HEK293 (cell line): ENCODE results near the gene ENDOG.
A peak's percentile ranks its signal among the peaks of the same experiment; 100 is the strongest.
"Not testable (repeated sequence)": the region's sequence is repeated elsewhere in the genome, so short reads cannot be mapped to it uniquely, and the experiment has no call there.

ENCODE experiments used
- CTCF ChIA-PET: fragments of 350-600 bp; formaldehyde crosslinking; extraction: SDS; loops from one replicate; lab custom pipeline; 2021; ENCODE audit warnings: antibody characterized with exemption; lab: Yijun Ruan, JAX
- POLR2A ChIA-PET: fragments of 300-600 bp; formaldehyde crosslinking; extraction: SDS; loops from one replicate; lab custom pipeline; 2020; ENCODE audit warnings: antibody characterized with exemption, inconsistent platforms; lab: Yijun Ruan, JAX
- H3K27ac ChIP-seq: fragments of 200-500 bp; sonication (Bioruptor generic); 2 replicates; pipeline ENCODE4 v1.5.1; 2014; ENCODE audit warnings: low read depth, low read length, control low read depth, inconsistent platforms; ENCODE audit errors: extremely low read depth
- H3K36me3 ChIP-seq, 2 experiments: fragments of 200-500 bp in 1 of 2; sonication (Bioruptor generic) in 1 of 2; 1 replicate in 1 of 2; 2 replicates in 1 of 2; pipeline ENCODE4 v1.5.1; 2014 to 2017; ENCODE audit warnings: inconsistent platforms in 2 of 2, low read length in 2 of 2; ENCODE audit not compliant: control insufficient read depth in 2 of 2, insufficient read depth in 1 of 2
- H3K4me1 ChIP-seq: fragments of 200-500 bp; sonication (Bioruptor generic); 2 replicates; pipeline ENCODE4 v1.5.1; 2014; ENCODE audit warnings: mild to moderate bottlenecking, low read length, inconsistent platforms; ENCODE audit not compliant: control insufficient read depth, insufficient read depth
- H3K4me3 ChIP-seq: 2 replicates; pipeline ENCODE4 v1.5.1; 2011; ENCODE audit warnings: low read depth, mild to moderate bottlenecking, control low read depth, low read length, moderate library complexity
- H3K9me3 ChIP-seq: fragments of 200-500 bp; sonication (Bioruptor generic); 2 replicates; pipeline ENCODE4 v1.5.1; 2014; ENCODE audit warnings: low read depth, low read length, inconsistent platforms; ENCODE audit not compliant: control insufficient read depth, insufficient read depth
- GLI4 ChIP-seq: fragments of 450-650 bp; formaldehyde crosslinking; IDR thresholded peaks from 2 replicates; pipeline ENCODE4 v1.5.1; 2016; ENCODE audit warnings: missing biosample characterization, missing genetic modification characterization
- HIC1 ChIP-seq: fragments of 450-650 bp; formaldehyde crosslinking; IDR thresholded peaks from 2 replicates; pipeline ENCODE4 v1.5.1; 2016; ENCODE audit warnings: missing biosample characterization, missing genetic modification characterization
- MEIS1 ChIP-seq: sonication (generic); formaldehyde crosslinking; IDR thresholded peaks from 2 replicates; pipeline ENCODE4 v1.8.1; 2022; ENCODE audit warnings: missing genetic modification reagents, mild to moderate bottlenecking, borderline replicate concordance
- SCRT1 ChIP-seq: fragments of 450-650 bp; formaldehyde crosslinking; IDR thresholded peaks from 2 replicates; pipeline ENCODE4 v1.5.1; 2016; ENCODE audit warnings: missing biosample characterization, missing genetic modification characterization, borderline replicate concordance
- SCRT2 ChIP-seq: fragments of 450-650 bp; formaldehyde crosslinking; IDR thresholded peaks from 2 replicates; pipeline ENCODE4 v1.5.1; 2016; ENCODE audit warnings: missing biosample characterization, missing genetic modification characterization
- ZFP41 ChIP-seq: fragments of 450-650 bp; formaldehyde crosslinking; IDR thresholded peaks from 2 replicates; pipeline ENCODE4 v1.5.1; 2016; ENCODE audit warnings: missing biosample characterization, missing genetic modification characterization, borderline replicate concordance
- ZNF121 ChIP-seq: fragments of 450-650 bp; formaldehyde crosslinking; IDR thresholded peaks from 2 replicates; pipeline ENCODE4 v1.5.1; 2016; ENCODE audit warnings: missing biosample characterization, missing genetic modification characterization
- ZNF169 ChIP-seq: fragments of 450-650 bp; formaldehyde crosslinking; IDR thresholded peaks from 2 replicates; pipeline ENCODE4 v1.5.1; 2016; ENCODE audit warnings: missing biosample characterization, missing genetic modification characterization
- ZNF19 ChIP-seq: fragments of 450-650 bp; formaldehyde crosslinking; IDR thresholded peaks from 2 replicates; pipeline ENCODE4; 2016; ENCODE audit warnings: missing biosample characterization, missing genetic modification characterization, low read depth
- ZNF324 ChIP-seq: fragments of 450-650 bp; formaldehyde crosslinking; IDR thresholded peaks from 2 replicates; pipeline ENCODE4 v1.5.1; 2016; ENCODE audit warnings: missing biosample characterization, missing genetic modification characterization
- ZNF362 ChIP-seq: fragments of 450-650 bp; formaldehyde crosslinking; IDR thresholded peaks from 2 replicates; pipeline ENCODE4 v1.5.1; 2016; ENCODE audit warnings: missing biosample characterization, missing genetic modification characterization
- ZNF473 ChIP-seq: fragments of 450-650 bp; formaldehyde crosslinking; IDR thresholded peaks from 2 replicates; pipeline ENCODE4 v1.5.1; 2017; ENCODE audit warnings: missing biosample characterization, missing genetic modification characterization
- ZNF521 ChIP-seq: fragments of 450-650 bp; formaldehyde crosslinking; IDR thresholded peaks from 2 replicates; pipeline ENCODE4 v1.5.1; 2017; ENCODE audit warnings: missing biosample characterization, mild to moderate bottlenecking, missing genetic modification characterization
- ZNF571 ChIP-seq: fragments of 450-650 bp; formaldehyde crosslinking; IDR thresholded peaks from 2 replicates; pipeline ENCODE4 v1.5.0; 2017; ENCODE audit warnings: missing biosample characterization, missing genetic modification characterization
- ZNF654 ChIP-seq: fragments of 450-650 bp; formaldehyde crosslinking; IDR thresholded peaks from 2 replicates; pipeline ENCODE4 v1.5.1; 2016; ENCODE audit warnings: low read depth, missing biosample characterization, missing genetic modification characterization
- ZNF768 ChIP-seq: fragments of 450-650 bp; formaldehyde crosslinking; IDR thresholded peaks from 2 replicates; pipeline ENCODE4 v1.5.1; 2018; ENCODE audit warnings: missing biosample characterization, mild to moderate bottlenecking, missing genetic modification characterization
- ZNF777 ChIP-seq: fragments of 450-650 bp; formaldehyde crosslinking; IDR thresholded peaks from 2 replicates; pipeline ENCODE4 v1.5.1; 2017; ENCODE audit warnings: missing biosample characterization, missing genetic modification characterization, borderline replicate concordance
- ZNF785 ChIP-seq: fragments of 450-650 bp; formaldehyde crosslinking; IDR thresholded peaks from 2 replicates; pipeline ENCODE4 v1.5.1; 2016; ENCODE audit warnings: missing biosample characterization, missing genetic modification characterization
- ZNF830 ChIP-seq: fragments of 450-650 bp; IDR thresholded peaks from 2 replicates; pipeline ENCODE4 v1.5.0; 2018; ENCODE audit warnings: missing biosample characterization, missing genetic modification characterization, low read depth, mild to moderate bottlenecking, moderate library complexity
- ZSCAN16 ChIP-seq: fragments of 450-650 bp; formaldehyde crosslinking; IDR thresholded peaks from 2 replicates; pipeline ENCODE4 v1.5.1; 2016; ENCODE audit warnings: missing biosample characterization, missing genetic modification characterization
- ZSCAN4 ChIP-seq: fragments of 450-650 bp; formaldehyde crosslinking; IDR thresholded peaks from 2 replicates; pipeline ENCODE4 v1.5.1; 2017; ENCODE audit warnings: missing biosample characterization, missing genetic modification characterization
- TF ChIP-seq, protein P1 (sequence below): fragments of 450-650 bp; formaldehyde crosslinking; IDR thresholded peaks from 2 replicates; pipeline ENCODE4 v1.5.1; 2017; ENCODE audit warnings: missing biosample characterization, missing genetic modification characterization
- TF ChIP-seq, protein P2 (sequence below): fragments of 450-650 bp; formaldehyde crosslinking; IDR thresholded peaks from 2 replicates; pipeline ENCODE4 v1.5.1; 2017; ENCODE audit warnings: missing biosample characterization, missing genetic modification characterization

The ENDOG gene

GRCh38 chr9:128792978-128793686 lies 25.2 kb upstream of the ENDOG start:
- CTCF ChIA-PET: interaction anchor here (2.1 kb wide), 1 partner anchor 25 kb away, joined by 9 read pairs; the partner anchor contains the start of gene ENDOG
- no peaks in the 10 kb centered on the region for H3K4me1 ChIP-seq

DNA sequence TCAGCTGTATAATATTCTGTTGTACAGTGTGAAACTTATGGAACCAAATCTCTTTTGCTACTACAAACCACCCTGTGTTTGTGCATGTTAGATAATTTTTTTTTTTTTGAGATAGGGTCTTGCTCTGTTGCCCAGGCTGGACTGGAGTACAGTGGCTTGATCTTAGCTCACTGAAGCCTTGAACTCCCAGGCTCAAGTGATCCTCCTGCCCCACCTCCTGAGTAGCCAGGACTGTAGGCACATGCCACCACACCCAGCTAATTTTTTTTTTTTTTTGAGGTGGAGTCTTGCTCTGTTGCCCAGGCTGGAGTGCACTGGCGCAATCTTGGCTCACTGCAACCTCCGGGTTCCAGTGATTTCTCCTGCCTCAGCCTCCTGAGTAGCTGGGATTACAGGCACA lies 23.3 kb upstream of the ENDOG start:
- H3K4me3 ChIP-seq: not testable (repeated sequence)
- TF ChIP-seq ZNF362 (tag by site-specific recombination) (peak; percentile 55; the same call in 1 of the 2 replicates), ZNF121 (tag by site-specific recombination) (peak; percentile 99)
- TF ChIP-seq, all 188 proteins: peak for 2; not testable (repeated sequence) for 186
- H3K27ac ChIP-seq, POLR2A ChIA-PET, H3K4me1 ChIP-seq, H3K9me3 ChIP-seq: not testable (repeated sequence)
- CTCF ChIA-PET: interaction anchor here (0.6 to 1.2 kb wide), 2 partner anchors 62 to 160 kb away, joined by 5 read pairs; no protein-coding TSS in a partner anchor
- H3K36me3 ChIP-seq: peaks cover 0 to 79% of the 10 kb centered on the region in 2 experiments

More at GRCh38 chr9:128792978-128793686, 25.2 kb upstream of the ENDOG start:
- no peak for TF ChIP-seq ZNF521 (tag by site-specific recombination)
- no peak for TF ChIP-seq ZNF169 (tag by site-specific recombination)
- TF ChIP-seq SCRT2 (tag by site-specific recombination): no peak
- 0 out of 2 replicates have a peak, but pooled peaks have one; percentile 8 for TF ChIP-seq SCRT1 (tag by site-specific recombination)
- TF ChIP-seq ZNF768 (tag by site-specific recombination): 0 out of 2 replicates have a peak, but pooled peaks have one; percentile 13
- TF ChIP-seq ZNF571 (tag by site-specific recombination): no peak
- no peak for TF ChIP-seq ZNF830 (tag by site-specific recombination)
- TF ChIP-seq ZNF19 (tag by site-specific recombination): no peak
- TF ChIP-seq, protein P1, sequence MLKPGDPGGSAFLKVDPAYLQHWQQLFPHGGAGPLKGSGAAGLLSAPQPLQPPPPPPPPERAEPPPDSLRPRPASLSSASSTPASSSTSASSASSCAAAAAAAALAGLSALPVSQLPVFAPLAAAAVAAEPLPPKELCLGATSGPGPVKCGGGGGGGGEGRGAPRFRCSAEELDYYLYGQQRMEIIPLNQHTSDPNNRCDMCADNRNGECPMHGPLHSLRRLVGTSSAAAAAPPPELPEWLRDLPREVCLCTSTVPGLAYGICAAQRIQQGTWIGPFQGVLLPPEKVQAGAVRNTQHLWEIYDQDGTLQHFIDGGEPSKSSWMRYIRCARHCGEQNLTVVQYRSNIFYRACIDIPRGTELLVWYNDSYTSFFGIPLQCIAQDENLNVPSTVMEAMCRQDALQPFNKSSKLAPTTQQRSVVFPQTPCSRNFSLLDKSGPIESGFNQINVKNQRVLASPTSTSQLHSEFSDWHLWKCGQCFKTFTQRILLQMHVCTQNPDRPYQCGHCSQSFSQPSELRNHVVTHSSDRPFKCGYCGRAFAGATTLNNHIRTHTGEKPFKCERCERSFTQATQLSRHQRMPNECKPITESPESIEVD: no peak
- TF ChIP-seq ZNF654: no peak
- no peak for TF ChIP-seq ZSCAN16 (tag by site-specific recombination)
- no peak for TF ChIP-seq MEIS1 (CRISPR knock-in tag)
- TF ChIP-seq, protein P2, sequence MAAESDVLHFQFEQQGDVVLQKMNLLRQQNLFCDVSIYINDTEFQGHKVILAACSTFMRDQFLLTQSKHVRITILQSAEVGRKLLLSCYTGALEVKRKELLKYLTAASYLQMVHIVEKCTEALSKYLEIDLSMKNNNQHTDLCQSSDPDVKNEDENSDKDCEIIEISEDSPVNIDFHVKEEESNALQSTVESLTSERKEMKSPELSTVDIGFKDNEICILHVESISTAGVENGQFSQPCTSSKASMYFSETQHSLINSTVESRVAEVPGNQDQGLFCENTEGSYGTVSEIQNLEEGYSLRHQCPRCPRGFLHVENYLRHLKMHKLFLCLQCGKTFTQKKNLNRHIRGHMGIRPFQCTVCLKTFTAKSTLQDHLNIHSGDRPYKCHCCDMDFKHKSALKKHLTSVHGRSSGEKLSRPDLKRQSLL (tag by site-specific recombination): no peak
- no peak for TF ChIP-seq ZNF777 (tag by site-specific recombination)
- no peaks in the 10 kb centered on the region for H3K9me3 ChIP-seq
- H3K4me3 ChIP-seq: no peak overlapping the region
- POLR2A ChIA-PET: interaction anchor here (0.6 to 2.3 kb wide), 4 partner anchors 21 to 37 kb away, joined by 3 to 9 read pairs (median 5); partner anchors contain the start of genes ENDOG and SPOUT1
- H3K27ac ChIP-seq: no peak overlapping the region
- H3K36me3 ChIP-seq: peaks cover 4 to 76% of the 10 kb centered on the region in 2 experiments

GRCh38 chr9:128798896-128799295 lies 19.4 kb upstream of the ENDOG start:
- TF ChIP-seq ZNF830 (tag by site-specific recombination): no peak
- TF ChIP-seq ZNF473 (tag by site-specific recombination): no peak
- TF ChIP-seq ZSCAN4 (tag by site-specific recombination): no peak
- no peak for TF ChIP-seq ZFP41 (tag by site-specific recombination)
- no peak for TF ChIP-seq ZNF324 (tag by site-specific recombination)
- TF ChIP-seq ZNF785 (tag by site-specific recombination): no peak
- no peak for TF ChIP-seq HIC1 (tag by site-specific recombination)
- TF ChIP-seq GLI4 (tag by site-specific recombination): no peak
- ChIA-PET POLR2A (no interaction called here), CTCF (interaction anchor here (0.6 to 1.4 kb wide), 2 partner anchors 19 to 242 kb away, joined by 3 to 5 read pairs; partner anchors contain the start of gene ENDOG)
- Histone ChIP-seq H3K4me1 (no peaks in the 10 kb centered on the region), H3K27ac (no peak overlapping the region), H3K36me3 (peaks cover 8 to 72% of the 10 kb centered on the region in 2 experiments; a peak in 2 of 3 replicates), H3K4me3 (no peak overlapping the region), H3K9me3 (no peaks in the 10 kb centered on the region)
